Astrocyte (in vitro differentiated cells and primary cell): ENCODE data around the gene EXOSC3. TPM values are rescaled to one million over a fixed set of nuclear protein-coding genes. Genes with fewer than 3 reads are reported as not detected.

ENCODE experiments used
- DNase-seq: peaks from one replicate; pipeline ENCODE4 v3.0.0-alpha.2; 2010; ENCODE audit warnings: low read depth
- FAIRE-seq: peaks from 2 replicates; lab custom pipeline; 2011; peaks lifted over from hg19 to GRCh38; lab: Jason Lieb, UNC
- H2AFZ ChIP-seq: 2 replicates; pipeline ENCODE4 v1.6.0; 2012; ENCODE audit warnings: low read depth, low read length, inconsistent platforms
- H3K27ac ChIP-seq: 2 replicates; pipeline ENCODE4 v1.5.1; 2011; ENCODE audit warnings: low read depth, low read length, inconsistent platforms
- H3K27me3 ChIP-seq: 2 replicates; pipeline ENCODE4 v1.6.0; 2011; ENCODE audit warnings: low read length, inconsistent platforms; ENCODE audit not compliant: insufficient read depth
- H3K36me3 ChIP-seq: 2 replicates; pipeline ENCODE4 v1.5.1; 2011; ENCODE audit warnings: low read length, inconsistent platforms; ENCODE audit not compliant: insufficient read depth
- H3K4me1 ChIP-seq: 2 replicates; pipeline ENCODE4 v1.5.1; 2011; ENCODE audit warnings: low read length, inconsistent platforms; ENCODE audit not compliant: insufficient read depth
- H3K4me2 ChIP-seq: 2 replicates; pipeline ENCODE4 v1.6.0; 2012; ENCODE audit warnings: low read length, inconsistent platforms
- H3K4me3 ChIP-seq: 2 replicates; pipeline ENCODE4 v1.5.1; 2011; ENCODE audit warnings: low read depth, mild to moderate bottlenecking, low read length, inconsistent platforms; ENCODE audit not compliant: insufficient read depth
- H3K79me2 ChIP-seq: 2 replicates; pipeline ENCODE4 v1.6.0; 2012; ENCODE audit warnings: mild to moderate bottlenecking, low read length, inconsistent platforms; ENCODE audit not compliant: insufficient read depth
- H3K9ac ChIP-seq: 2 replicates; pipeline ENCODE4 v1.6.0; 2012; ENCODE audit warnings: mild to moderate bottlenecking, low read length, inconsistent platforms
- H3K9me3 ChIP-seq: 2 replicates; pipeline ENCODE4 v1.5.1; 2012; ENCODE audit warnings: low read depth, mild to moderate bottlenecking, low read length, inconsistent platforms; ENCODE audit not compliant: insufficient read depth
- H4K20me1 ChIP-seq: 2 replicates; pipeline ENCODE4 v1.6.0; 2012; ENCODE audit warnings: low read length, inconsistent platforms; ENCODE audit not compliant: insufficient read depth
- H3K27ac Mint-ChIP-seq: one replicate; pipeline ENCODE4 v1.8.0; 2021; ENCODE audit warnings: mild to moderate bottlenecking, mixed read lengths; ENCODE audit not compliant: unreplicated experiment
- H3K27me3 Mint-ChIP-seq: one replicate; pipeline ENCODE4 v1.8.0; 2021; ENCODE audit warnings: low read depth, mixed read lengths; ENCODE audit not compliant: unreplicated experiment
- H3K36me3 Mint-ChIP-seq: one replicate; pipeline ENCODE4 v1.8.0; 2021; ENCODE audit warnings: low read depth, mixed read lengths; ENCODE audit not compliant: unreplicated experiment
- H3K4me1 Mint-ChIP-seq: one replicate; pipeline ENCODE4 v1.8.0; 2021; ENCODE audit warnings: low read depth, mixed read lengths; ENCODE audit not compliant: unreplicated experiment
- H3K4me3 Mint-ChIP-seq: one replicate; pipeline ENCODE4 v1.8.0; 2021; ENCODE audit warnings: mild to moderate bottlenecking, moderate library complexity, mixed read lengths; ENCODE audit not compliant: unreplicated experiment
- H3K9me3 Mint-ChIP-seq: one replicate; pipeline ENCODE4 v1.8.0; 2021; ENCODE audit warnings: mild to moderate bottlenecking, mixed read lengths; ENCODE audit not compliant: unreplicated experiment
- EZH2 ChIP-seq: IDR thresholded peaks from 2 replicates; pipeline ENCODE4 v1.6.1; 2012; ENCODE audit warnings: mild to moderate bottlenecking, low read length, inconsistent platforms; ENCODE audit not compliant: insufficient read depth
- total RNA-seq: library from RNA; stranded (reverse); gene quantifications from 2 replicates; pipeline ENCODE4 v1.2.1, GENCODE V29; 2021
- TF ChIP-seq, protein P1 (sequence below): IDR thresholded peaks from 2 replicates; pipeline ENCODE4 v1.5.1; 2011; ENCODE audit warnings: low read depth, mild to moderate bottlenecking, inconsistent platforms, low read length, moderate library complexity; ENCODE audit not compliant: insufficient read depth

Gene EXOSC3
- total RNA-seq, 1 donor from 2014 or later = 30.7 TPM

DNA sequence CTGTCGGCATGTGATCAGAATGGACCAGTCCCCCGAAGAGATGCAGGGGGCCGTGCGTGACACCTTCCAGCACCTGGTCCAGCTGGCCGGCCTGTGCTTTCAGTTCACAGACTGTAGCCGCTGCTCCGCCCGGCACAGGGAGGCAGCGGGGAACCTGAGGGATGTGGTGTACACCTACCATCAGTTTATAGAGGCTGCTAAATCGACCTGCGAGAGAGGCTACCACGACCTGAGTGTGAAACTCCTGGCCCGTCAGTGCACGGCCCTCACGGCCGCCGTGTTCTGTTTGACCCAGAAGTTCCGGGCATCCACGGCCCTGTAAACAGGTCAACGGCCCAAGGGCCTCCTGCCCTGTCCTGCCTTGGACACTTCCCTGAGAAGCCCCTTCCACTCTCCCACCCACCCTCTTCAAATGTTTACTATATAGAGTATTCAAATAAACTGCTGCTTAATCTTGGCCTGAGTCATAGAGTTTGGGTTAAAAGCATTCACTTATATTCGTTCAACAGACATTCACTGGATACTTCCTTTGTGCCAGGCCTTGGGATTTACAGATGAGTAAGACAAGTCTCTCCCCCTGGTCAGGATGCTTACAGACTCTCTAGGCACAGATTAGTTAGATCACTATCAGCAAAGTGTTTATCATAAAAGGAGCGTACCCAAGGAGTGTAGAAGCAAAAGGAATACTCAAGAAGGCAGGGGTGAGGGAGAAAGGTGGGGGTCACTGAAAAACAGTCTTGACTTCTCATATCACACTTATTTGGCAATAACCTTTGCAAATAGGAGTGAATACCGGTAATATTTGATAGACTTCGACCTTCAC is 38.2 kb downstream of the EXOSC3 start:
- H4K20me1 ChIP-seq = no peaks in the 10 kb centered on the region
- peak overlapping the region; percentile 35 for H2AFZ ChIP-seq
- H3K4me1 Mint-ChIP-seq = peaks cover 2% of the 10 kb centered on the region
- no peak overlapping the region for H3K4me3 Mint-ChIP-seq
- H3K27me3 ChIP-seq = peaks cover 7% of the 10 kb centered on the region
- H3K4me2 ChIP-seq = no peak overlapping the region
- H3K36me3 Mint-ChIP-seq = no peaks in the 10 kb centered on the region
- TF ChIP-seq EZH2 = no peak
- TF ChIP-seq, protein P1, sequence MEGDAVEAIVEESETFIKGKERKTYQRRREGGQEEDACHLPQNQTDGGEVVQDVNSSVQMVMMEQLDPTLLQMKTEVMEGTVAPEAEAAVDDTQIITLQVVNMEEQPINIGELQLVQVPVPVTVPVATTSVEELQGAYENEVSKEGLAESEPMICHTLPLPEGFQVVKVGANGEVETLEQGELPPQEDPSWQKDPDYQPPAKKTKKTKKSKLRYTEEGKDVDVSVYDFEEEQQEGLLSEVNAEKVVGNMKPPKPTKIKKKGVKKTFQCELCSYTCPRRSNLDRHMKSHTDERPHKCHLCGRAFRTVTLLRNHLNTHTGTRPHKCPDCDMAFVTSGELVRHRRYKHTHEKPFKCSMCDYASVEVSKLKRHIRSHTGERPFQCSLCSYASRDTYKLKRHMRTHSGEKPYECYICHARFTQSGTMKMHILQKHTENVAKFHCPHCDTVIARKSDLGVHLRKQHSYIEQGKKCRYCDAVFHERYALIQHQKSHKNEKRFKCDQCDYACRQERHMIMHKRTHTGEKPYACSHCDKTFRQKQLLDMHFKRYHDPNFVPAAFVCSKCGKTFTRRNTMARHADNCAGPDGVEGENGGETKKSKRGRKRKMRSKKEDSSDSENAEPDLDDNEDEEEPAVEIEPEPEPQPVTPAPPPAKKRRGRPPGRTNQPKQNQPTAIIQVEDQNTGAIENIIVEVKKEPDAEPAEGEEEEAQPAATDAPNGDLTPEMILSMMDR = no peak
- DNase-seq (peak; percentile 47), FAIRE-seq (no peak)
- no peak overlapping the region for H3K4me3 ChIP-seq
- H3K27ac Mint-ChIP-seq = no peak overlapping the region
- H3K36me3 ChIP-seq = no peaks in the 10 kb centered on the region
- no peaks in the 10 kb centered on the region for H3K9me3 ChIP-seq
- no peak overlapping the region for H3K9ac ChIP-seq
- H3K4me1 ChIP-seq = peaks cover 3% of the 10 kb centered on the region
- H3K9me3 Mint-ChIP-seq = no peaks in the 10 kb centered on the region
- peaks cover 18% of the 10 kb centered on the region for H3K27me3 Mint-ChIP-seq
- H3K79me2 ChIP-seq = no peaks in the 10 kb centered on the region
- no peak overlapping the region for H3K27ac ChIP-seq

DNA sequence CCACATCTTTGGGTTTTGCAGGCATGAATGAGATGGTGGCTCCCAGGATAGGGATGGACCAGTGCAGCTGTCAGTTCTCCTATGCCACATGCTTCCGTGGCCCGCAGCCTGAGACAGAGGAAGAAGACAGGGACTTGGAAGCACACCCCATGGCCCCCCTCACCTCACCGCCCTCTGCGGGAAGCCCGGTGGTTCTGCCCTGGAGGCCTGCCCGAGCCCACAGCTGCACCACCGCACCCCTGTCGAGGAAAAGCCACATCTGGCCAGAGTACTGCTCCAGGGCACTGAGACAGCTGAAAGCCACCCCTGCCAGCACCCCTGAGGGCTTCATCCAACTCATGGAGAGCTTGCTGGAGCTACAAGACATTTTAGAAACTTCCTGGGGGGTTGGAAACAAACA is 38.9 kb downstream of the EXOSC3 start:
- no peak overlapping the region for H3K27ac ChIP-seq
- no peaks in the 10 kb centered on the region for H3K36me3 ChIP-seq
- H3K27me3 ChIP-seq = peaks cover 9% of the 10 kb centered on the region
- H3K27ac Mint-ChIP-seq = no peak overlapping the region
- H3K4me1 Mint-ChIP-seq = peaks cover 2% of the 10 kb centered on the region
- no peak overlapping the region for H2AFZ ChIP-seq
- DNase-seq = no peak
- peaks cover 3% of the 10 kb centered on the region for H3K4me1 ChIP-seq
- no peaks in the 10 kb centered on the region for H4K20me1 ChIP-seq
- H3K9me3 ChIP-seq = no peaks in the 10 kb centered on the region
- H3K36me3 Mint-ChIP-seq = no peaks in the 10 kb centered on the region
- TF ChIP-seq, protein P1 = no peak
- TF ChIP-seq EZH2 = no peak
- no peak overlapping the region for H3K4me3 Mint-ChIP-seq
- peaks cover 23% of the 10 kb centered on the region for H3K27me3 Mint-ChIP-seq
- H3K4me3 ChIP-seq = no peak overlapping the region
- H3K79me2 ChIP-seq = no peaks in the 10 kb centered on the region
- H3K9ac ChIP-seq = no peak overlapping the region
- no peaks in the 10 kb centered on the region for H3K9me3 Mint-ChIP-seq
- H3K4me2 ChIP-seq = no peak overlapping the region
- FAIRE-seq = no peak
